Endothelial cell of umbilical vein (primary cell): ENCODE measurements around the gene PFN3. TPM values are rescaled to one million over a fixed set of nuclear protein-coding genes. Genes with fewer than 3 reads are reported as not detected.

Experiments
- BruUV-seq: library from RNA; stranded (reverse); fragments of 400-500 nt; replicated peaks from 2 replicates; lab custom pipeline; 2021; lab: Mats Ljungman, UMichigan
- CTCF ChIA-PET: fragments of 300-600, 350-600 bp; sonication (Branson Sonifier 250); formaldehyde crosslinking; loops from one replicate; lab custom pipeline; 2021; ENCODE audit warnings: antibody characterized with exemption, inconsistent platforms; lab: Charles Lee
- POLR2A ChIA-PET: fragments of 300-600, 350-600 bp; sonication (Branson Sonifier 250); formaldehyde crosslinking; loops from one replicate; lab custom pipeline; 2021; ENCODE audit warnings: antibody characterized with exemption, inconsistent platforms; lab: Charles Lee
- DNase-seq: peaks from one replicate; pipeline ENCODE4 v3.0.0-alpha.2; 2011; ENCODE audit warnings: low read depth, low spot score
- FAIRE-seq: peaks from 2 replicates; lab custom pipeline; 2011; peaks lifted over from hg19 to GRCh38; lab: Jason Lieb, UNC
- H2AFZ ChIP-seq: 2 replicates; pipeline ENCODE4 v1.6.0; 2012; ENCODE audit warnings: low read depth, low read length, control low read depth, inconsistent platforms
- H3K27ac ChIP-seq: 2 replicates; pipeline ENCODE4 v1.5.1; 2011; ENCODE audit warnings: low read depth, mild to moderate bottlenecking, control low read depth, low read length, moderate library complexity; ENCODE audit not compliant: insufficient read depth
- H3K27me3 ChIP-seq, 2 experiments: 2 replicates each; pipeline versions ENCODE4 v1.6.0 to v1.6.1; 2011; ENCODE audit warnings: low read length in 2 of 2, mixed read lengths in 1 of 2; ENCODE audit not compliant: control insufficient read depth in 2 of 2, insufficient read depth in 2 of 2
- H3K36me3 ChIP-seq, 2 experiments: 2 replicates in 1 of 2; 3 replicates in 1 of 2; pipeline ENCODE4 v1.5.1; 2011; ENCODE audit warnings: low read length in 2 of 2, mild to moderate bottlenecking in 1 of 2, moderate library complexity in 1 of 2; ENCODE audit not compliant: control insufficient read depth in 2 of 2, insufficient read depth in 2 of 2; ENCODE audit errors: extremely low read depth in 1 of 2
- H3K4me1 ChIP-seq: 3 replicates; pipeline ENCODE4 v1.5.1; 2011; ENCODE audit warnings: mild to moderate bottlenecking, low read length; ENCODE audit not compliant: control insufficient read depth, insufficient read depth; ENCODE audit errors: extremely low read depth
- H3K4me2 ChIP-seq: 2 replicates; pipeline ENCODE4 v1.6.1; 2011; ENCODE audit warnings: low read length, control low read depth, mixed read lengths; ENCODE audit not compliant: insufficient read depth
- H3K4me3 ChIP-seq, 3 experiments: fragments of 200-600 bp in 1 of 3; sonication (generic), shearing (Covaris generic) in 1 of 3; replicated peaks in 1 of 3; 2 replicates each; pipeline ENCODE4 v1.5.1; 2011 to 2016; ENCODE audit warnings: control low read depth in 3 of 3, low read length in 3 of 3, mild to moderate bottlenecking in 2 of 3, inconsistent platforms in 1 of 3, low read depth in 1 of 3, moderate library complexity in 1 of 3; ENCODE audit not compliant: insufficient read depth in 1 of 3
- H3K79me2 ChIP-seq: 2 replicates; pipeline ENCODE4 v1.6.0; 2012; ENCODE audit warnings: low read length, inconsistent platforms; ENCODE audit not compliant: control insufficient read depth, insufficient read depth
- H3K9ac ChIP-seq: replicated peaks from 2 replicates; pipeline ENCODE3; 2011; ENCODE audit warnings: low read length, control low read depth; ENCODE audit not compliant: insufficient read depth; ENCODE audit errors: extremely low read depth
- H3K9me1 ChIP-seq: replicated peaks from 3 replicates; pipeline ENCODE4 v1.6.0; 2011; ENCODE audit warnings: mild to moderate bottlenecking, low read length; ENCODE audit not compliant: control insufficient read depth, insufficient read depth; ENCODE audit errors: extremely low read depth
- H3K9me3 ChIP-seq: replicated peaks from 2 replicates; pipeline ENCODE4 v1.5.1; 2012; ENCODE audit warnings: low read length, inconsistent platforms; ENCODE audit not compliant: control insufficient read depth, insufficient read depth
- H4K20me1 ChIP-seq: replicated peaks from 2 replicates; pipeline ENCODE3; 2011; ENCODE audit warnings: mild to moderate bottlenecking, low read length; ENCODE audit not compliant: control insufficient read depth, insufficient read depth; ENCODE audit errors: extremely low read depth
- EZH2 ChIP-seq: IDR thresholded peaks from 2 replicates; pipeline ENCODE4 v1.6.1; 2012; ENCODE audit warnings: borderline replicate concordance, low read depth, mild to moderate bottlenecking, moderate library complexity, low read length, inconsistent platforms; ENCODE audit not compliant: severe bottlenecking
- FOS ChIP-seq: IDR thresholded peaks from 2 replicates; pipeline ENCODE4 v1.6.1; 2011; ENCODE audit warnings: mild to moderate bottlenecking, low read length, moderate library complexity, borderline replicate concordance; ENCODE audit not compliant: insufficient read depth
- GATA2 ChIP-seq: IDR thresholded peaks from 2 replicates; pipeline ENCODE4 v1.7.0; 2011; ENCODE audit warnings: low read depth, mild to moderate bottlenecking, moderate library complexity, mixed read lengths, low read length; ENCODE audit not compliant: insufficient read length, insufficient read depth
- JUN ChIP-seq: IDR thresholded peaks from 2 replicates; pipeline ENCODE4 v1.6.1; 2011; ENCODE audit warnings: borderline replicate concordance, low read depth; ENCODE audit not compliant: insufficient read length, insufficient read depth
- MYC ChIP-seq: IDR thresholded peaks from one replicate; pipeline ENCODE4 v1.6.1; 2011; ENCODE audit warnings: mild to moderate bottlenecking, low read depth, low read length
- POLR2A ChIP-seq: IDR thresholded peaks from 2 replicates; pipeline ENCODE4 v1.6.1; 2012; ENCODE audit warnings: low read depth, mild to moderate bottlenecking, control low read depth, low read length
- POLR2AphosphoS5 ChIP-seq: IDR thresholded peaks from 2 replicates; pipeline ENCODE4 v1.6.1; 2012; ENCODE audit warnings: low read depth, mild to moderate bottlenecking, control low read depth, low read length, moderate library complexity; ENCODE audit not compliant: insufficient read depth
- dilution Hi-C: fragments of 300-500 bp; cut with MboI; formaldehyde crosslinking; loops from one replicate; pipeline ENCODE4 v1.15.0; 2019; ENCODE audit warnings: low sequenced_read_pairs; ENCODE audit not compliant: extremely low pct_ligation_motif_present
- intact Hi-C: fragments of 100-400 bp; cut with micrococcal nuclease; formaldehyde crosslinking; loops from one replicate; pipeline ENCODE4 v1.10.0; 2022
- polyA plus RNA-seq, 4 experiments: library from polyadenylated mRNA; depleted of rRNA in 3 of 4; stranded (reverse) in 3 of 4; unstranded in 1 of 4; fragments of >200 nt; gene quantifications; 2 replicates each; pipeline versions ENCODE4 v1.2.1 to v1.2.3, GENCODE V29; 2011 to 2012; ENCODE audit warnings: missing spikeins in 1 of 4
- total RNA-seq: library from RNA; stranded (reverse); gene quantifications from 2 replicates; pipeline ENCODE4 v1.2.3, GENCODE V29; 2021
- TF ChIP-seq, protein P1 (sequence below): IDR thresholded peaks from 2 replicates; pipeline ENCODE4 v1.6.1; 2011; ENCODE audit not compliant: insufficient read depth, insufficient read length
- TF ChIP-seq, protein P2 (sequence below), 2 donors: IDR thresholded peaks; 1 replicate in 1 of 2; 2 replicates in 1 of 2; pipeline ENCODE4 v1.5.1; 2011; ENCODE audit warnings: low read length in 2 of 2, mild to moderate bottlenecking in 2 of 2, moderate library complexity in 2 of 2, control low read depth in 1 of 2, inconsistent platforms in 1 of 2, low read depth in 1 of 2; ENCODE audit not compliant: insufficient read depth in 1 of 2; ENCODE audit errors: extremely low read depth in 1 of 2

The PFN3 gene
- total and polyA plus RNA-seq, 2 donors (not counting 3 experiments of a cell fraction or from before 2014, with no cell fraction given) = not detected

DNA sequence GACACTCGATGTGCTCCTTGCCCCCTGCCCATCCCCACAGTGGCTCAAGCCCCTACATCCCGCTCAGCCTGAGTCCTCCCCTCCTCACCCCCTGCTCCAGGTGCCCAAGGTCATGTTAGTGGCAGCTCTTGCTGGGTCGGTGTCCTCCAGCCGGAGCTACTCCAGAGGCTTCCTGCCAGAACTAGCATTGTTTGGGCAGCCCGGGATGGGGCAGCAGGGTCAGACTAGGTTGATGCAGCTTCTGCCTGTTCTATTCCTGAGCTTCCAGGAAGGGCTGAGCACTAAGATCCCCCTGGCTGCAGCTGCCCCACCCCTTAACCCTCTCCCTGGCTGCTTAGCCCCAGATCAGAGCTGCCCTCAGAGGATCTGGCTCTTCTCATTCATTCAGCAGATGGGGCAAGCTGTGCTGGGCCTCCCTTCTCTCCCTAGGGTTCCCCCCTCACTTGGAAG lies 42.1 kb downstream of the PFN3 start:
- Histone ChIP-seq H3K79me2 (no peaks in the 10 kb centered on the region), H3K4me3 (no peak overlapping the region), H3K27me3 (no peaks in the 10 kb centered on the region), H3K9ac (no peak overlapping the region), H3K9me1 (no peaks in the 10 kb centered on the region), H3K27ac (no peak overlapping the region), H3K4me2 (no peak overlapping the region), H3K4me1 (peaks cover 18% of the 10 kb centered on the region), H2AFZ (no peak overlapping the region), H3K36me3 (no peaks in the 10 kb centered on the region), H3K9me3 (no peaks in the 10 kb centered on the region), H4K20me1 (no peaks in the 10 kb centered on the region)
- BruUV-seq = no TSS peak
- dilution Hi-C loops = no loop called here
- DNase-seq (no peak), FAIRE-seq (peak; percentile 33)
- no peak for TF ChIP-seq MYC
- TF ChIP-seq JUN = no peak
- TF ChIP-seq POLR2A = no peak
- TF ChIP-seq FOS = no peak
- TF ChIP-seq, protein P1, sequence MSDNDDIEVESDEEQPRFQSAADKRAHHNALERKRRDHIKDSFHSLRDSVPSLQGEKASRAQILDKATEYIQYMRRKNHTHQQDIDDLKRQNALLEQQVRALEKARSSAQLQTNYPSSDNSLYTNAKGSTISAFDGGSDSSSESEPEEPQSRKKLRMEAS = no peak
- TF ChIP-seq, protein P2, sequence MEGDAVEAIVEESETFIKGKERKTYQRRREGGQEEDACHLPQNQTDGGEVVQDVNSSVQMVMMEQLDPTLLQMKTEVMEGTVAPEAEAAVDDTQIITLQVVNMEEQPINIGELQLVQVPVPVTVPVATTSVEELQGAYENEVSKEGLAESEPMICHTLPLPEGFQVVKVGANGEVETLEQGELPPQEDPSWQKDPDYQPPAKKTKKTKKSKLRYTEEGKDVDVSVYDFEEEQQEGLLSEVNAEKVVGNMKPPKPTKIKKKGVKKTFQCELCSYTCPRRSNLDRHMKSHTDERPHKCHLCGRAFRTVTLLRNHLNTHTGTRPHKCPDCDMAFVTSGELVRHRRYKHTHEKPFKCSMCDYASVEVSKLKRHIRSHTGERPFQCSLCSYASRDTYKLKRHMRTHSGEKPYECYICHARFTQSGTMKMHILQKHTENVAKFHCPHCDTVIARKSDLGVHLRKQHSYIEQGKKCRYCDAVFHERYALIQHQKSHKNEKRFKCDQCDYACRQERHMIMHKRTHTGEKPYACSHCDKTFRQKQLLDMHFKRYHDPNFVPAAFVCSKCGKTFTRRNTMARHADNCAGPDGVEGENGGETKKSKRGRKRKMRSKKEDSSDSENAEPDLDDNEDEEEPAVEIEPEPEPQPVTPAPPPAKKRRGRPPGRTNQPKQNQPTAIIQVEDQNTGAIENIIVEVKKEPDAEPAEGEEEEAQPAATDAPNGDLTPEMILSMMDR (IDR thresholded peaks at IDR 0.05; ENCODE audit: extremely low read depth in 1 of 2, insufficient read depth in 1 of 2, low read depth in 1 of 2, low read length in 2 of 2) = no peak
- no peak for TF ChIP-seq POLR2AphosphoS5
- TF ChIP-seq GATA2 = no peak
- no peak for TF ChIP-seq EZH2
- CTCF ChIA-PET = interaction anchor here (1.2 to 6.3 kb wide), 3 partner anchors 9 to 40 kb away, joined by 3 to 31 read pairs (median 9); no protein-coding TSS in a partner anchor
- POLR2A ChIA-PET = interaction anchor here (0.9 kb wide), 1 partner anchor 9 kb away, joined by 3 read pairs; no protein-coding TSS in a partner anchor
- intact Hi-C loops = no loop called here
